Hippocampal formation (tissue), 2 donors: ENCODE results near the gene PLEKHG2.

Experiments used
- DNase-seq, 2 donors: peaks; one replicate each; lab custom pipeline; 2025; lab: John Stamatoyannopoulos, UW

Gene PLEKHG2

DNA sequence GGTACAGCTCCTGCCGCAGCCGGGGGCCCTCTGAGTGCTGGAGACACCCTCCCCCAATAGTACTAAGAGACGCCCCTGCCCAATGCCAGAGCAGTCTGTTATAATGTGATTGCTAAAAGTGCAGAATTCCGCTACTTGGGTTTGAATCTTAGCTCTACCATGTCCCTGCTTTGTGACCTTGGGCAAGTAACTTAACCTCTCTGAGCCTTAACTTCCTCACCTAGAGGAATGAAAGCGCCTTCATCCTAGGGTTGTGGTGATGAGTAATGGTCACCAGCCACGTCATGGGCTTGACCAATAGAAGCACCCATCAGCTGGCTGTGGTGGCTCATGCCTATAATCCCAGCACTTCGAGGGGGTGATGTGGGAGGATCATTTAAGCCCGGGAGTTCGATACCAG is 6.5 kb downstream of the PLEKHG2 start:
- DNase-seq, result no peak

DNA sequence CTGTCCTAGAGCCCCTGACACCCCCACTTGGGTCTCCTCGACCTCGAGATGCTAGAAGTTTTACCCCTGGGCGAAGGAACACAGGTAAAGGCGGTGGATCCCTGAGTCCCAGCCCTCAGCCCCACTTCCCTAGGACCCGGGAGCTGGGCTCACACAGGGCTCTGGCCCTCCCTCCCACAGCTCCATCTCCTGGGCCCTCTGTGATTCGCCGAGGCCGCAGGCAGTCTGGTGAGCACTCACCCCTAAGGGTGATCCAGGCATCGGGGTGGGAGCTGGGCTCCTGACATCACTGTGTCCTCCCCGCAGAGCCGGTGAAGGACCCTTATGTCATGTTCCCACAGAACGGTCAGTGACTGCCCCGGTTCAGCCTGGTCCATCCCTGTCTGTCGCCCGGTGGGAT is 8.3 kb downstream of the PLEKHG2 start:
- no peak for DNase-seq

DNA sequence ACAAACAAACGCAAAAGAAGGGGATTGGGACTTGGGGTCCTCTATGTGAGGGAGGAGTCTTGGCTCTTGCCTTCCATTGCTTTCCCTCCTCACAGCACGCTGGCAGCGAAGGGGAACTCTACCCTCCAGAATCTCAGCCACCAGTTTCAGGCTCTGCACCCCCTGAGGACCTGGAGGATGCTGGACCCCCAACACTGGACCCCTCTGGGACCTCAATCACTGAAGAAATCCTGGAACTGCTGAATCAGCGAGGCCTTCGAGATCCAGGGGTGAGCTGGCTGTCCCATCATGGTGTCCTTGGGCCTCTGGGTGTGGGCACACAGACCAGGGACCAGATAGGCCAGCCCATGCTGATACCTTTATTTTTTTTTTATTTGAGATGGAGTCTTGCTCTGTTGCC is 9.6 kb downstream of the PLEKHG2 start:
- no peak for DNase-seq

DNA sequence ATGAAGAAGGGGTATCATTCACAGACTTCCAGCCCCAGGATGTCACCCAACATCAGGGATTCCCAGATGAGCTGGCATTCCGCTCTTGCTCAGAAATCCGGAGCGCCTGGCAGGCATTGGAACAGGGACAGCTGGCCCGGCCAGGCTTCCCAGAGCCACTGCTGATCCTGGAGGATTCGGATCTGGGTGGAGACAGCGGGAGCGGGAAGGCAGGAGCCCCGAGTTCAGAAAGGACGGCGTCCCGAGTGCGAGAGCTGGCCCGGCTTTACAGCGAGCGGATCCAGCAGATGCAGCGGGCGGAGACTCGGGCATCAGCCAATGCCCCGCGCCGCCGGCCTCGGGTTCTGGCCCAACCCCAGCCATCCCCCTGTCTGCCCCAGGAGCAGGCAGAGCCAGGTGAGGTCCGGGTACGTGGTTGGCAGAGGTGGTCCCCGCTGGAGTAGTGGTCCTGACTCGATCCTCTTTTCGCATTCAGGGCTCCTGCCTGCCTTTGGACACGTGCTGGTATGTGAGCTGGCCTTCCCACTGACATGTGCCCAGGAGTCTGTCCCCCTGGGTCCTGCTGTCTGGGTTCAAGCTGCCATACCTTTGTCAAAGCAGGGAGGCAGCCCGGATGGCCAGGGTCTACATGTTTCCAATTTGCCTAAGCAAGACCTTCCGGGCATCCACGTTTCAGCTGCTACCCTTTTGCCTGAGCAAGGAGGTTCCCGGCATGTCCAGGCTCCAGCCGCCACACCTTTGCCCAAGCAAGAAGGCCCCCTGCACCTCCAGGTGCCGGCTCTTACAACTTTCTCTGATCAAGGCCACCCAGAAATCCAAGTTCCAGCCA is 11.0 kb downstream of the PLEKHG2 start:
- no peak for DNase-seq

DNA sequence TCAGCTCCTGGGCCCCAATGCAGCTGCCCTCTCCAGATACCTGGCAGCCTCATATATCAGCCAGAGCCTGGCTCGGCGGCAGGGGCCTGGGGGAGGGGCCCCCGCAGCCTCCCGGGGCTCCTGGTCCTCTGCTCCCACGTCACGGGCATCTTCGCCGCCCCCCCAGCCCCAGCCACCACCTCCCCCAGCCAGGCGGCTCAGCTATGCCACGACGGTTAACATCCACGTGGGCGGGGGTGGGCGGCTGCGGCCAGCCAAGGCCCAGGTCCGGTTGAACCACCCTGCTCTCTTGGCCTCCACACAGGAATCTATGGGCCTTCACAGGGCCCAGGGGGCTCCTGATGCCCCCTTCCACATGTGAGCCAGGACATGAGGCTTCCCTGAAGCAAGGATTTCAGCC is 12.5 kb downstream of the PLEKHG2 start:
- DNase-seq, result no peak

DNA sequence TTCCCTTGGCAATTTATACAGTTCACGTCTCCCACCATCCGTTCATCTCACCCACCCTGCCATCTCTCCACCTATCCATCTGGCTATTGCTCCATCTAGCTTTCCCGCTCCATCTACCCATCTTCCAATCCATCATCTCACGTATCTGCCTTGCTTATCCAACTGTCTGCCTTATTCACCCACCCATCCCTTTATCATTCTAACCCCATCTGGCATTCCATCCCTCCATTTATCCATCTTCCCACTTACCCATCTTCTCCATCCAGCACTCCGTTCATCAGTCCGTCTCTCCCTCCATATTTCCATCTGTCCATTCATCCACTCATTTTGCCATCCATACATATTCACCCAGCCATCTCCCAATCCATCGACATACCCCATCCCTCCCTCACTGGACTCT is 13.3 kb downstream of the PLEKHG2 start:
- no peak for DNase-seq

DNA sequence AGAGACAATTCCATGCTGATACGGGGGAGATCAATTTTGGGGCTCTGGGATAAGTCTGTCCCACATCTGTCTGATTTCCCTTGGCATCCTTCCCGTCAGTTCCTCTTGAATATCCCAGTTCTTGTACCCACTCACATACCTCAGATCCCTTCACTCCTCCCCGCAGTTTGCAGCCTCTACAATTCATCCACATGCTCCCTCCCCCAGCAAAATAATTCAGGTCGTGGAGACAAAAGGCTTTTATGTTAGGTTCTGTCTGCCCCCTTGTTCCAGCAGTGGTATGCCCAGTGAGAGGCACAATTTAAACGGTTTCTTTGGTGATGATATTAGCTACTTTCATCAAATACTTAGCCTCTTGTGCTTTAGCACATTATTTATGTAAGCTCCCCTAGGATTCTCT is 13.7 kb downstream of the PLEKHG2 start:
- DNase-seq, result no peak

DNA sequence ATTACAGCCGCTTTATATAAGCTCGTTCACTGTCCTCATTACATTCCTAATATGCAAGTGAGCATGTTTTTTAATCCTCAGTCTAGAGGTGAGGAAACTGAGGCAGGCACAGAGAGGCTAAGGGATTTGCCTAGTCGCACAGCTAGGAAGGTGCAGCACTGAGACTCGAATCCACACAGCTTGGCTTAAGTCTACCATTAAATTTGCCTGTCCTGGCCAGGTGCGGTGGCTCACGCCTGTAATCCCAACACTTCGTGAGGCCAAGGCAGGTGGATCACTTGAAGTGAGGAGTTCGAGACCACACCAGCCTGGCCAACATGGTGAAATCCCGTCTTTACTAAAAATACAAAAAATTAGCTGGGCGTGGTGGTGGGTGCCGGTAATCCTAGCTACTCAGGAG is 15.2 kb downstream of the PLEKHG2 start:
- DNase-seq, result no peak

DNA sequence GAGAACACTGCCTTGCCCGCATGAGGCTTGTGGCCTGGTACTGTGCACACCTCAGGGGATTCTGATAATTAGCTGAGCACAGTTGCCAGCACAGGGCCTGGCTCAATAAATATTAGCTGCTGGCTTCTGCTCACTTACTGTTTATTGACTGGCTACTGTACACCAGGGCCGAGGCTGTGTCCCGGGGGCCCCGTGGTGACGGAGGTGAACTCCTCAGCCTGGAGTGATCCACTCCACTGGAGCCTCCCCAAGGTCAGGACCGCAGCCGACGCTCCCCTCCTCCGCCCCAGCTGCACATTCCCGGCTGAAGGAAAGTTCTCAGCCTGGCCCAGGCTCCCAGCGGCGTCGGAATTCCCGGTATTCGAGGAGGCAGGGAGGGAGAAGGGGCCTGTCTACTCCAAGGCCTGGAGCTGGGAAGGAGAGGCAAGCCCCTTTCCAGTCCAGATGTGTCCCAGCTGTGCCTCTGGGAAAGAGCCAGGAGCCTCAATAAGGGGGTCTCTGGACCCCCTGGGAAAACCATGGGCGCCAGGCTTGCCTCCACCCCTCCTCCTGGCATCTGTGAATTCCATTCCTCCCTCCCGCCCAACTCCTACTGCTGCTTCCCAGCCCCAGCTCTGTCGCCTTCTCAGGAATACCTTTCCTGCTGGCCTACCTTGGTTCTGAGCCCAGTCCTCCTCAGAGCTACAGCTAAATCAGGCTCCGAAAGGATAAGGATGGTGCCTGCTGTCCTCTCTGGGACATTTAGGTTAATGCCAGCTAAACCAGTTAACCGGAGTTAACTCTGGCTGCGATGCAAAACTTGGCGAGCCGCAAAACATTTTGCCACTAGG is 16.0 kb downstream of the PLEKHG2 start:
- no peak for DNase-seq

DNA sequence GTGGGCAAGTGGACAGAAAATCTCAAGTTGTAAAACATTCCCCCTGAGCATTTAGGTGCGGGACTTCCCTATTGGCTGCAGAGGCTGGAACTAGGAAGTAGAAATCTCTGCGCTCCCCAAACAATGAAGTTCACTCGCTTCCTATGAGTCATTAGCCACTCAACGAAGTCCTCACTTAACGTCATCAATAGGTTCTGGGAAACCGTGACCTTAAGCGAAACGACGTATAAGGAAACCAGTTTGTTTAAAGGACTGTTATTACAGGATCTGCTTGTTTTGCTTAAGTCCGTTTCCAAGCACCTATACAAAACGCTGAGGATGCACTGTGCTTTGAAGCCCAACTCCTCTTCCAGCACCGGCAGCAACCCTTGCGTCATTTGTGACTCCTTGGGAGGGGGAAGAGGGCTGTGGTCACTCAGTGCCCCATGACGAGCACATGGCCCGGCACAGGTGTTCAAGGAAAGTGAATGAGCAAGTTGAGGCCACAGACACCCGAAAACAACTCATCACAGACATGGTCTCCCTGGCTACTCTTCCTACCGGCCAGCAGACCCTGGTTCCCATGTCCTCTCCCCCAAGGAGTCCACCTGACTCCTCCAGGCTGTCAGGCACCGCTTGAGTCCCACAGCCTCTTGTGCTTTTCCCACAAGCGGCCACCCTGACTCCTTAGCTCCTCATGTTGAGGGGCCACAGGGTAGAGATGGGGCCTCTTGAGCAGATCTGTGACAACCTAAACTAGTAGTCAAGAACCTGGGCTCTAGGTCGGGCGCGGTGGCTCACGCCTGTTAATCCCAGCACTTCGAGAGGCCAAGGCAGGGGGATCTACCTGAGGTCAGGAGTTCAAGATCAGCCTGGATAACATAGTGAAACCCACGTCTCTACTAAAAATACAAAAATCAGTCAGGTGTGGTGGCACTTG is 18.5 kb downstream of the PLEKHG2 start:
- DNase-seq, result no peak

DNA sequence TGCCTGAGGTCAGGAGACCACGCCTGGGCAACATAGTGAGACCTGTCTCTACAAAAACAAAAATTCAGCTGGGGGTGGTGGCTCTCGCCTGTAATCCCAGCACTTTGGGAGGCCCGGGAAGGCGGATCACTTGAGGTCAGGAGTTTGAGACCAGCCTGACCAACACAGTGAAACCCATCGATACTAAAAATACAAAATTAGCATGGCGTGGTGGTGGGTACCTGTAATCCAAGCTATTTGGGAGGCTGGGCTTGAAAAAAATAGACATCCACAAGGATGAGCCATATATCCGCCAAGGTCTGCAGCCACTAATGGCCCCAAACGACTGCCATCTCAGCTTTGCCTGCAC is 20.2 kb downstream of the PLEKHG2 start:
- DNase-seq, result no peak

DNA sequence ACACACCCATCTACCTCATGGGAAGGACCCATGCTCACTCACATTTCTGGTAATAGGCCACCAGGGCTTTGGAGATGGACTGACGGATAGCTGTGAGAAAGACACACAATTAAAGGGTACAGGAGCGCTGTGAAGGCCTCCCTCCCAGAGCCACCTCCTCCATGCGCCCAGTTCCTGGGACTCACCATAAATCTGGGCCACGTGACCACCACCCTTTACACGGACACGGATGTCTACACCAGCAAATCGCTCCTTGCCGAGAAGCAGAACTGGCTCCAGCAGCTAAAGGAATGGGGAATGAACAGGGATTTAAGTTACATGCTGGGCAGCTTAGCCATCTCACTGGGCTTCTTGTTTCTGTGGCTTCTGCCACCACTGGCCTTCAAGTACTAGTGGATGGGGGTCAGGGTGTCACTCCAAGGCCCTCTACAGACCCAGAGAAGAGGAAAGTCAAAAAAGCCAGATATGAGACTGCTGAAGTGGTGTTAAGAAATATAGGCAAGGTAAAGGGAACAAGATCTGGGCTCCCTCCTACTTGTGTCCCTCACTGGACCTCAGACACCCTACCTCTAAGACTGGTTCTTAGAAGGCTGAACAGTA is 21.1 kb downstream of the PLEKHG2 start:
- DNase-seq, result no peak

DNA sequence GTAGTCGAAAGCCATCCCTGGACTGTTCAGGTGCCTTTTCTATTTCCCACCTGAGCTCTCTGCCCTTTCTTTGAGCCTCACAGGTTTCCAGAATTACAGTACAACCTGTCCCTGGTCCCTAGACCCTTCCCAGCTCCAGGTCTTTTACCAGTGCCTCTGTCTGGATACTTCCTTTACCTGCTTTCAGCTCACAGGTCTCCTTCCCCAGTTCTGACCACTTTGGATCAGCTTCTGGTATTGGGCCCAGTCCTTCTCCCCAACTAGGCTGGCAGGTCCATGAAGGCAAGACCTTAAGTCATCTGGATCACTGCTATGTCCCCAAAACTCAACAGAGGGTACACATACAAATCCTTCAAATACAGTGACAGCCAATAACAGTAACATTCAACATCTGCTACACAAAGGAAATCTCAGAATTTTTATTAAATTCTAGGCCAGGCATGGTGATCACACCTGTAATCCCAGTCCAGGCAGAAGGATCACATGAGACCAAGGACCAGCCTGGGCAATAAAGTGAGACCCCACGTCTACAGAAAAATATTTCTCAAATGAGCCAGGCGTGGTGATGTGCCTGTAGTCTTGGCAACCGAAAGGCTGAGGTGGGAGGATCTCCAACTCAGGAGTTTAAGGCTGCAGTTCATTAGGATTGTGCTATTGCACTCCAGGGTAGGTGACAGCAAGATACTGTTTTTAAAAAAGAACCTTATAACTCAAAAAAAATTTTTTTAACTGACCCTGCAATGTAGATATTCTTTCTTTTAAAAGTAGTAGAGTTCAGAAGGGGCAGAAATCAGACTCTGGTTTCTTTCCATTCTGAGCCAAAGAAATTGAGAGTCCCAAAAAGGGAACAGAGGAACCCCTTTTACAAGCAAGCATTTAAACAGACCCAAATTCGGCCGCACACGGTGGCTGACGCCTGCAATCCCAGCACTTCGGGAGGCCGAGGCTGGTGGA is 21.9 kb downstream of the PLEKHG2 start:
- DNase-seq, result no peak

DNA sequence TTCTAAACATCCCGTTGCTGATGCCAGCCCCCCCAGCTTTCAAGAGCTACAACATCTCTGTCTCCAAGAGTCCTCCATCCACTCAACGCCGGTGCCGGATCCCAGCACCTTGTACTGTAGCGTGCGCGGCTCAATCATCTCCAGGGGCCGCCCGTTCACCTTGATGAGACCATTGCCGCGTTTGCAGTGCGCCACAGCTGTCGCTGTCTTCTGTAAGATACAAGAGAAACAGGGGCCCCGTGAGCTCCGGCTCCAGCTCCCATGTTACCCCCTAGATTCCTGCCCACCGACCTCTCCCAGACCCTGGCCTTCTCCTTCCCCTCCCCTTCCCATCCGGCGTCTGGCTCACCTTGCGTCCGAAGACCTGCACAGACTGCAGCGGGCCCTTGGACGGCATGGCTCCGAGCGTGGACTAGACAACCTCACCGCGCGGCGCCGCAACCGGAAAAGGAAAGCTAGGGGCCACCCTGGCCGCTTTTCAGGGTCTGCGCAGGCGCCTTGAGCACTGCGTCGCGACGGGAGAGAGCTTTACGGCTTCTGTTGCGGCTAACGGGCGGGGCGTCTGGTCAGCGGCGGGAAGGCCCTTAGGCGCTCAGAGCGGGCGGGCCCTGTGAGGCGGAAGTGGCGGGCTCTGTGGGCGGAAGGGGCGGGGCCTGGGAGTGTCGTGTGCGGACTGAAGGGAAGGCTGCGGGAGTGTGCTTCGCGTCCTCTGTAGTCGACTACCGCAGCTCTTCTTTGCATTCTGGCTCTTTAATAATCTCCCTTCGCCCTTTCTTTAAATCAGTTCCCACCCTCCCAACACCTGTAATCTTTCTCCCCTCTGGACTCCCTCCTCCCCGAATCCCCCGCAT is 23.3 kb downstream of the PLEKHG2 start, which contains the start of gene RPS16:
Gene RPS16 (minus strand): TSS at position 451 of the 851 bp plus-strand sequence. CDS start 54 bp downstream, at position 397.
- DNase-seq, result peak; percentile 96 to 99

DNA sequence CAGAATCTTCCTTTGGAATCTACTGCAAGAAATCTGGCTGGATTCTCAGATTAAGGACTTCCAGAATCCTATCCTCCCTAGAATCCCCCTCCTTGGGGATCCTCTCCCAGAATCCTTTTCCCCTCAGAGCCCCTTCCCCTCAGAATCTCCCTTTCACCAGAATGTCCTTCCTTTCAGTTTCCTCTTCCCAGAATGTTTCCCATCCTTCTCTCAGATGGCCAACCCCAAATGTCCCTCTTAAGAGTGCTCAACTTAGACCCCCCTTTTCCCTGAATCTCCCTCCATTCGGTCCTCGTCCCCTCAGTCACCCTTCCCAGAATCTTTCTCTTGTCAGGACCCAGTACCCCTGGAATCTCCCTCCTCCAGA is 23.9 kb downstream of the PLEKHG2 start:
- no peak for DNase-seq

DNA sequence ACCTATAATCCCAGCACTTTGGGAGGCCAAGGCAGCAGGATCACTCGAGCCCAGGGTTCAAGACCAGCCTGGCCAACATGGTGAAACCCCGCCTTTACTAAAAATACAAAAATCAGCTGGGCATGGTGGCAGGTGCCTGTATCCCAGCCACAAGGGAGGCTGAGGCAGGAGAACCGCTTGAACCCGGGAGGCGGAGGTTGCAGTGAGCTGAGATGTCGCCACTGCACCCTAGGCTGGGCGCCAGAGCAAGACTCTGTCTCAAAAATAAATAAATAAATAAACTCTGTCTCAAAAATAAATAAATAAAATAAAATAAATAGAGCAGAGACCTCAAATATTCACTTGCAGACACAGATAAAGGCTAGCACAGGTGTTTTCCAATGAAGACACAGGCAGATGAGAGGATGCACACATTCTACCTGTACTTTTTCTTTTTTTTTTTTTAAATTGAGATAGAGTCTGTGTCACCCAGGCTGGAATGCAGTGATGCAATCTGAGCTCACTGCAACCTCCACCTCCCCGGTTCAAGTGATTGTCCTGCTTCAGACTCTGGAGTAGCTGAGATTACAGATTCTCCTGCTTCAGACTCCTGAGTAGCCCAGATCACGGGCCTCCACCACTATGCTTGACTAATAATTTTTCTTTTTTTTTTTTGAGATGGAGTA is 25.9 kb downstream of the PLEKHG2 start:
- no peak for DNase-seq

DNA sequence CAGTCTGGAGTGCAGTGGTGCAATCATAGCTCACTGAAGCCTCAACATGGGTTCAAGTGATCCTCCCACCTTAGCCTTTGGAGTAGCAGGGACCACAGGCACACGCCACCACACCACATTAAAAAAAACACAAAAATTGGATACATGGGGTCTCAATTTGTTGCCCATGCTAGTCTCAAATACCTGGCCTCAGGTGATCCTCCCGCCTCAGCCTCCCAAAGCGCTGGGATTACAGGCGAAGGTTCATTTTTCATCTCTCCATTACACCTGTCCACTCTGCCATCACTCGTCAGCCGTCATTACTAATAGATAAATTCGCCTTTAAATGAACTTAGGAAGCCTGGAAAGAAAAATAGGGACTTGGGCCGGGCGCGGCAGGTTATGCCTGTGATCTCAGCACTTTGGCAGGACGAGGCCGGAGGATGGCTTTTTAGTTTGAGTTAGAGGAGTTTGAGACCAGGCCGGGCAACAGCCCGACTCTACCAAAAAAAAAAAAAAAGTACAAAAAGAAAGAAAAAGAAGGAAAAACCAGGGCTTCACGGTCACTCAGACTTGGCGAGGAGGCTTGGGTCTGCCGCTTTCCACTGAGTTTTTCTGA is 32.2 kb downstream of the PLEKHG2 start:
- no peak for DNase-seq

DNA sequence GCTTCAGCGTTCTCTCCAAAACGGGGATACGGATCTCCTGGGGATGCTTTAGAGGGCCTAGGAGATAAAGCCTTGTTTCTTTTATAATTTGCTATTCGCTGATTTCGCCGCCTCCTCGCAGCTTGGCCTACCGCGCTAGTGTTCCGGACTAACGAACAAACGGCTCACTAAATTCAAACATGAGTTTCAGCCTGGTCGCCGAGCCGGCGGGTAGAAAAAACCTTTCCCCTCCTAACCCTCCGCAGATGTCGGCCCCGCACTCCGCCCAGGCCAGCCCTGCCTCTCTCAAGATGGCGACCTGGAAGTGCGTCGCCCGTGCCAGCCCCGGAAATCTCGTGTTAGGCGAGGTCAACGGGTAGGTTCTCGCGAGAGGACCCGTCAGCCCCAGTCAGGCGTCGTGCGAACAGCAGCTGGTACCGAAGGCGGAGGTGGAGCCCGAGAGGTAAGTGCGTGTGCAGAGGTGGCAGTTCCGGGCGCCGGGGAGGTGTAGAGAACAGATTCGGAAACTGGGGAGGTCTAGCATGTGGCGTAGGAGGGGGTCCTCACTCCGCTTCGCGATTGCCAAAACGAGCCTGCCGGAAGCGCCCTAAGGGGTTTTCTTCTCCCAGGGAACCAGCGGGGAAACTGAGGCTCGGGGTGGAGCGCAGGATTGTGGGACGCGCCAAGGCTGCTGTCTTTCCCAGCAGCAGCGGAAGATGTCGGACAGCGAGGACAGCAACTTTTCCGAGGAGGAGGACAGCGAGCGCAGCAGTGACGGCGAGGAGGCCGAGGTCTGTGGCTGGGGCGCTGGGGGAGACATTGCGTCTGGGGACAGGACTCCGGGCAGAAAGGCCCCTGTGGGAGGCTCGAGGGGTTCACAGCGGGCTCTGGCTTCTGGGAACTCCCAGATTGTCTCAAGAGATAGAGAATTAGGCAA is 33.0 kb downstream of the PLEKHG2 start, which contains the start of gene SUPT5H:
Gene SUPT5H (plus strand): TSS at position 387 of the 916 bp plus-strand sequence. CDS start 309 bp downstream, at position 696.
- peak; percentile 86 to 93 for DNase-seq
